Naive B cell (primary cell): ENCODE measurements around the gene CUZD1. TPM values are rescaled to one million over a fixed set of nuclear protein-coding genes. Genes with fewer than 3 reads are reported as not detected.

ENCODE experiments used
- ATAC-seq, 2 donors: fragments of 150-1000 bp; cut with Tn5 transposase; 2 replicates each; pipeline ENCODE4 v1.10.0; 2021; ENCODE audit warnings: low read depth in 2 of 2, mild to moderate bottlenecking in 2 of 2, moderate library complexity in 2 of 2
- DNase-seq: peaks from one replicate; pipeline ENCODE4 v3.0.0; 2022
- H3K27ac Mint-ChIP-seq, 6 donors: one replicate each; pipeline ENCODE4 v1.8.0; 2020 to 2022; ENCODE audit warnings: mild to moderate bottlenecking in 6 of 6, mixed read lengths in 6 of 6, moderate library complexity in 5 of 6, inconsistent platforms in 2 of 6
- H3K27me3 Mint-ChIP-seq, 3 donors: one replicate each; pipeline ENCODE4 v1.8.0; 2021 to 2022; ENCODE audit warnings: mixed read lengths in 3 of 3, mild to moderate bottlenecking in 1 of 3
- H3K36me3 Mint-ChIP-seq, 2 donors: one replicate each; pipeline ENCODE4 v1.8.0; 2020 to 2022; ENCODE audit warnings: mixed read lengths in 2 of 2, inconsistent platforms in 1 of 2, mild to moderate bottlenecking in 1 of 2
- H3K4me1 Mint-ChIP-seq, 3 donors: one replicate each; pipeline ENCODE4 v1.8.0; 2020 to 2022; ENCODE audit warnings: mixed read lengths in 3 of 3, inconsistent platforms in 1 of 3, mild to moderate bottlenecking in 1 of 3, moderate library complexity in 1 of 3
- H3K4me3 Mint-ChIP-seq, 8 donors: one replicate each; pipeline ENCODE4 v1.8.0; 2020 to 2022; ENCODE audit warnings: mild to moderate bottlenecking in 8 of 8, mixed read lengths in 8 of 8, moderate library complexity in 8 of 8, inconsistent platforms in 2 of 8
- H3K9me3 Mint-ChIP-seq, 7 donors: one replicate each; pipeline ENCODE4 v1.8.0; 2020 to 2022; ENCODE audit warnings: mixed read lengths in 7 of 7, mild to moderate bottlenecking in 5 of 7, inconsistent platforms in 2 of 7, moderate library complexity in 1 of 7
- polyA plus RNA-seq, 6 donors: library from polyadenylated mRNA; unstranded; fragments of 300-500 nt; fragmentation: Illumina TruSeq; gene quantifications; one replicate each; pipeline ENCODE4 v1.2.3, GENCODE V29; 2021; ENCODE audit warnings: low read depth in 6 of 6

Gene CUZD1
- polyA plus RNA-seq, 6 donors from 2014 or later = 0.29 to 1.7 (median 1.2) TPM; not detected in 1

DNA sequence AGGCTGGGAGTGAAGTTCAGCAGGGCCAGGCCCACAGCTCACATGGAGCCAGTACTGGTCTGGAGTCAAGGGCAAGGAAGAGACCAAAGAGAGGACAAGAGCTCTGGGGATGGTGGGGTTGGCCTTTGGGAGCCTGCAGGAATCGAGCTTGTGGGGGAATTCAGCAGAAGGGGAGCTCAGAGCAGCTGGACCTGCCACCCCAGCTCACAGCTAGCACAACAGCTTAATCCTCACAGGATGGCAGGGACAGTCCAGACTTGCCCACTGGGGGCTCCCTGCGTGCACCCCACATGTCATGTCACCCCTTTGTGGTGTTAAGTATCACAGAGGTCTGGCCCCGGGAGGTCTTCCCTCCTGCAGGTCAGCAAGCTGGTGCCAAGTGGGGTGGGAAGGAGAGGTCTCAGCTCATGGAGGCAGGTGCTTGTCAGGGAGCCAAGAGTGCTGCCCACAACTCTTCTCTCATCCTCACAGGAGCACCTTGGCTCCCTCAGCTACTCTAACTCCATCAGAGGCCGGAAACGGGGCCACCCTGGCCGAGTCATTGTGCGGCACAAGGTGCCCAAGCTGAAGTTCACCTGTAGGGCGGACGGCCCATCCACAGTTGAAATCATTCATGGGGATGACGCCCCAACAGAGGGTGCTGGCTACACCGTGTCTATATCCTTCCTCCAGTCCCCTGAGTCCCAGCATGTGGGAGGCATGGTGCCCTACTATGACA lies 22.5 kb downstream of the CUZD1 start:
- no peak overlapping the region for H3K4me3 Mint-ChIP-seq
- H3K27me3 Mint-ChIP-seq = peaks cover 21 to 63% (median 60%) of the 10 kb centered on the region in 3 donors
- no peaks in the 10 kb centered on the region for H3K36me3 Mint-ChIP-seq
- peaks cover 0 to 4% (median 0%) of the 10 kb centered on the region in 7 donors for H3K9me3 Mint-ChIP-seq
- no peaks in the 10 kb centered on the region for H3K4me1 Mint-ChIP-seq
- no peak overlapping the region for H3K27ac Mint-ChIP-seq
- no peak for ATAC-seq
- DNase-seq = no peak

DNA sequence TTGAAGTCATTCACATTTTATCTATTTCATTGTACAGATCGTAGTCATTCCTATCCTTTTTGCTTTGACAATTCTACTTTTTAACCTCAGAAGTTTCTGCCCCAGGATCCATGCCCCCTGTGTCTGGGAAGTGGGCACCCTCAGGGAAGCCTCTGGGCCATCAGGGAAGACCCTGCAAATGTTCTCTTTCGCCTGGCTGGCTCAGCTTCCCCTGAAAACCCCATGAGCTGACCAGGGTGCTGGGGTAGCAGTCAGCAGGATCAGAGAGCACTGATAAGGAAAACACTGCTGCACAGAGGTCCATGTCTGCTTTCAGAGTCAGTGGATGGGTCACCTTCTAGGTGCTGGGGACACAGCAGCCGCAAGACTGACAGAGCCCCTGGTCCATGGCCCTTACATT lies 23.8 kb downstream of the CUZD1 start:
- Mint-ChIP-seq H3K9me3 (peaks cover 0 to 4% (median 0%) of the 10 kb centered on the region in 7 donors), H3K4me1 (no peaks in the 10 kb centered on the region), H3K36me3 (no peaks in the 10 kb centered on the region), H3K4me3 (no peak overlapping the region), H3K27ac (no peak overlapping the region), H3K27me3 (peaks cover 31 to 74% (median 72%) of the 10 kb centered on the region in 3 donors)
- ATAC-seq = no peak
- DNase-seq = no peak

DNA sequence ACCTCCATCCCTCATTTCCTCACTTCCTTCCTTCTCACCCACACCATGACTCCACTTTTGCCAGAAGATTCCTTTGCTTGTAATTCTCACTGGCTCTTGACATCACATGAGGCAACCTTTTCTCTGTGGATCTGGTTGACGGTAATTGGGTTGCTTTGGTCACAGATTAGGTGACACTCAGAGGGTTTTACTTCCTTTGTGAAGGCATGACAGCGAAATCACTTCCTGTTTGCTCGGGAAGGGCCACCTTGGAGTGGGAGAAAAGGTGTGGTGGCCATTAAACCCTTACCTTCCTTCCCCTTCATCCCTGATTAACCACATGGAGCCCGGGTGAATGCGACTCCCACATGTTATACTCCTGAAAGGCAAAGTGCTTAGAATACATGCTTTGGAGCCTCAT lies 30.2 kb downstream of the CUZD1 start:
- peak overlapping the region in 1 of 6 donors; percentile 8 for H3K27ac Mint-ChIP-seq
- H3K27me3 Mint-ChIP-seq = peaks cover 33 to 47% (median 43%) of the 10 kb centered on the region in 3 donors
- H3K4me3 Mint-ChIP-seq = no peak overlapping the region
- no peak for ATAC-seq
- DNase-seq = no peak
- no peaks in the 10 kb centered on the region for H3K4me1 Mint-ChIP-seq
- H3K9me3 Mint-ChIP-seq = peaks cover 0 to 4% (median 0%) of the 10 kb centered on the region in 7 donors
- H3K36me3 Mint-ChIP-seq = no peaks in the 10 kb centered on the region

DNA sequence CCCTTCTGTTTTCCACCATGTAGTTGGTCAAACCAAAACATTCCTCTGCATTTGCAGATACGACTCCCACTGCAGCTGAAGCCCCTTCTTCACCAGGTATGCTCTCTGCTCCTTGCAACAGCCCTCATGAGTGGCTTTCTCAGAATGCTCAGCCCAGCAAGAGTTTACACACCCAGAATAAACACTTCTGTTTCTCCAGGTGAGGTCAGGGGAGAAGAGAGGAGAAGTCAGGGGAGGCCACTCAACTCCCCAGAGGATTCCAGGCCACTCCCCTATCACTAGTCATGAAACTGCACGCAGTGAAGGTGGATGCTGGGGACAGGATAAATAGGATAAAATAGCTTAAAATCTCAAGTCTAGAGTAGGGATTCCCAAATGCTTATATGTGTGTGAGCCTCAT lies 31.2 kb downstream of the CUZD1 start:
- H3K4me3 Mint-ChIP-seq = no peak overlapping the region

DNA sequence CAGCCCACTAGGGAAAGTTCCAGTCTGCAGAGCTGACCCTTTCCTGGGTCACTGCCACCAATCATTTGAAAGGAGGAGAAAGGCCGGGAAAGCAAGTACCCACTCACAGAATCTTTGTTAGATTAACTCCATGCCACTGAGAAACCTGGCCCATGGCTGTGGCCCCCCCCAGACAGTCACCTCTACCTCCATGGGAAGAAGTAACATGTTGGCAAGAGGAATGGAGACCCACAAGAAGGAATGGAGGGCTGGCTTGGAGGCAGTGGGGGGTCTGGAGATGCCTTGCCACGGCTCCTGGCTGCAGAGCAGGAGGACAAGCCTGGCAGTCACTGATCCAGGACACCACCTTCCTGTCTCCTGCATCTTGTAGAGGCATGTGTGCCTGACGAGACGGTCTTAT lies 32.9 kb downstream of the CUZD1 start:
- peaks cover 0 to 4% (median 0%) of the 10 kb centered on the region in 7 donors for H3K9me3 Mint-ChIP-seq
- no peaks in the 10 kb centered on the region for H3K4me1 Mint-ChIP-seq
- no peak overlapping the region for H3K4me3 Mint-ChIP-seq
- H3K27me3 Mint-ChIP-seq = peaks cover 20 to 29% (median 26%) of the 10 kb centered on the region in 3 donors
- ATAC-seq (no peak), DNase-seq (no peak)
- H3K36me3 Mint-ChIP-seq = no peaks in the 10 kb centered on the region
- H3K27ac Mint-ChIP-seq = no peak overlapping the region

More for the DNA sequence above, 31.2 kb downstream of the CUZD1 start:
- ATAC-seq (no peak), DNase-seq (no peak)
- H3K36me3 Mint-ChIP-seq = no peaks in the 10 kb centered on the region
- peaks cover 25 to 42% (median 37%) of the 10 kb centered on the region in 3 donors for H3K27me3 Mint-ChIP-seq
- peaks cover 0 to 4% (median 0%) of the 10 kb centered on the region in 7 donors for H3K9me3 Mint-ChIP-seq
- no peaks in the 10 kb centered on the region for H3K4me1 Mint-ChIP-seq
- no peak overlapping the region for H3K27ac Mint-ChIP-seq

DNA sequence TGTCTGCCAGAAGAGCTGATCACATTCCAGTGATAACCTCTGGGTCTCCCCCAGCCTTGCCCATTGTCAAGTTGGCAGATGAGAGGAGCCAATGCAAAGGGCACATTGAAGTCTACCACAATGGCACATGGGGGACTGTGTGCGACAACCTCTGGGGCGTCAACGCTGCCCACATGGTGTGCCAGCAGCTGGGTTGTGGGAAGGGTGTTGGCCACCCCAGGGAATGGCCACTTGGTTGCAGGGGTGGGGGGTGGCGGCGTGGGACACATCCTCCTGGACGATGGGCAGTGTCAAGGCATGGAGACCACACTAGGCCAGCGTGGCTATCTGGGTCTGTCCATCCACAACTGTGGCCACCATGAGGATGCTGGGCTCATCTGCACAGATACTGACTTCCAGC lies 43.4 kb downstream of the CUZD1 start:
- H3K4me1 Mint-ChIP-seq = no peaks in the 10 kb centered on the region
- no peak overlapping the region for H3K4me3 Mint-ChIP-seq
- DNase-seq (no peak), ATAC-seq (no peak)
- H3K9me3 Mint-ChIP-seq = peaks cover 0 to 5% (median 0%) of the 10 kb centered on the region in 7 donors
- no peak overlapping the region for H3K27ac Mint-ChIP-seq
- H3K27me3 Mint-ChIP-seq = peaks cover 5 to 23% (median 14%) of the 10 kb centered on the region in 3 donors
- no peaks in the 10 kb centered on the region for H3K36me3 Mint-ChIP-seq

DNA sequence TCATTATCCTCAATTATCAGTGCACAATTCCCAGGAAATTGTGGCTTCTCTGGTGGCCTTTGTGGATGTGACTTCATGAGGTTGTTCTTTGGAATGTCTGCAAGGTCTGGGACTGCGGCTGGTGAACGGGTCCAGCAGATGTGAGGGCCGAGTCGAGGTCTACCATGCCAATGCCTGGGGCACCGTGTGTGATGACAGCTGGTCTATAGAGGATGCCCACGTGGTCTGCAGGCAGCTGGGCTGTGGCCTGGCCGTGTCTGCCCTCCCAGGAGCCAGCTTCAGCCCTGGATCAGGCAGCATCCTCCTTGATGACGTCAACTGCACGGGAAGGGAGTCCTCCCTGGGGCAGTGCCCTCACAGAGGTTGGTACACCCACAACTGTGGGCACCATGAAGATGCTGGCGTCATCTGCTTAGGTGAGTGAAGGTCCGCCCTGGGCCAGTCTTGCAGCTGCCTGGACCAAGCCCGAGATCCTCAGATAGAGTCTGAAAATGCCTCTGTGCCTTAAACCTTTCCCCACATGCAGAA lies 46.9 kb downstream of the CUZD1 start:
- Mint-ChIP-seq H3K27ac (peak overlapping the region in 1 of 6 donors; percentile 39), H3K27me3 (peaks cover 24 to 49% (median 34%) of the 10 kb centered on the region in 3 donors), H3K36me3 (no peaks in the 10 kb centered on the region), H3K9me3 (peaks cover 0 to 5% (median 0%) of the 10 kb centered on the region in 7 donors), H3K4me3 (no peak overlapping the region), H3K4me1 (no peaks in the 10 kb centered on the region)
- ATAC-seq = no peak
- DNase-seq = no peak

DNA sequence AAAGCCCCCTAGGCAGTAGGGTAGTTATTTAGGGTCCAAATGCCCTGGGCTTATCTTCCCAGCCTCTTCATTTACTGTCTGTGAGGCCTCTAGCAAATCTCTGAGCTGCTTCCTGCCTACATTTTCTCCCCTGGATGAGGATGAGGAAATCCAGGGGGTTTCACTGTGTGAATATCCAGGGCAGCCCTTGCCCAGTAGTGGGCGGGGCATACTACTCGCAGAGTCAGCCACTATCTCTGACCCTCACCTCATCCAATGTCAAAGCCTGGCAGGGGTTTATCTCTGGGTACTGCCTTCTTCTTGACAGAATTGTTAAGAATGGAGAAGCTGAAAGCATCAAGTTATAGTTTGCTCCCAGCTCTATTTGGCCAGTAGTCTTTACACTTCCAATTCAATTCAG lies 48.9 kb downstream of the CUZD1 start:
- H3K36me3 Mint-ChIP-seq = no peaks in the 10 kb centered on the region
- DNase-seq = no peak
- H3K27ac Mint-ChIP-seq = no peak overlapping the region
- H3K9me3 Mint-ChIP-seq = peaks cover 0 to 3% (median 0%) of the 10 kb centered on the region in 7 donors
- no peaks in the 10 kb centered on the region for H3K4me1 Mint-ChIP-seq
- H3K27me3 Mint-ChIP-seq = peaks cover 25 to 56% (median 43%) of the 10 kb centered on the region in 3 donors
- no peak for ATAC-seq
- H3K4me3 Mint-ChIP-seq = no peak overlapping the region

DNA sequence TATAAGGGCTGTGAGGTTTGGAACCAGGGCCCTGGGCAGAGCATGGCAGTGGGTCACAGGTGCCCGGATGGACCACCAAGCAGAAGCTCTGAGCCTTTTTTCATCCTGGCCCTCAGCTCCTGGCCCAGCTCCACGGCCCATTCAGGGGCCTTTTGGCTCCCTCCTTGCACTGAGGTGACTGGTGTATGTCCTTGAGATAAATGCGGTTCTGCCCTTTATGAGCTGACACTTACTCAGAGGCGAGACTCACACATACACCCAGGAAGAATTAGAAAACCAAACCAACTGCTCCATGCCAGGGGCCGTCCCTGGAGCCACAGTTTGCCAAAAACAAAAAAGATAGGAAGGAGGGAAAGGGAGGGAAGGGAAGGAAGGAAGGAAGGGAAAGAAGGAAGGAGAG lies 49.7 kb downstream of the CUZD1 start:
- Mint-ChIP-seq H3K27me3 (peaks cover 25 to 61% (median 41%) of the 10 kb centered on the region in 3 donors), H3K36me3 (no peaks in the 10 kb centered on the region), H3K9me3 (peaks cover 0 to 3% (median 0%) of the 10 kb centered on the region in 7 donors), H3K4me1 (no peaks in the 10 kb centered on the region), H3K4me3 (no peak overlapping the region), H3K27ac (peak overlapping the region in 2 of 6 donors; percentile 27 to 31)
- DNase-seq (no peak), ATAC-seq (no peak)

DNA sequence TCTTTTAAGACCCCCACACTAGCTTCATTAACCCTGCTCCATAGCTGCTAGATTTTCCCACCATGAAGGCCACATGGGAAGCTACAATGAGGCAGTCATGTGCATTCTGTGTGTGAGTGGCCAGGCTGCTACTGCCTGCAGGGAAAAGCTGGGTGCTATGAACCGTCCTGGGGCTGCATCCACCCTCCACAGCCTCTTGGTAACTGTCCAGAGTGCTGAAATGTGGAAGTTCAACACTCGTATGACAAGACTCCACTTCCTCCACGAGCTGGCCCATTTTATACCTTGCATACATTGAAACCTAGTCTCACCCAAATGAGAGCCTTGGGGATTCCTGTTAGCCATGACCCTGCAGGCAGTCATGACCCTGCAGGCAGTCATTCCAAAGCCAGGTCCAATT lies 59.4 kb downstream of the CUZD1 start:
- DNase-seq = no peak
- ATAC-seq = no peak
- H3K27me3 Mint-ChIP-seq = peaks cover 0 to 17% (median 8%) of the 10 kb centered on the region in 3 donors
- peaks cover 0 to 9% (median 3%) of the 10 kb centered on the region in 7 donors for H3K9me3 Mint-ChIP-seq
- H3K36me3 Mint-ChIP-seq = no peaks in the 10 kb centered on the region
- no peaks in the 10 kb centered on the region for H3K4me1 Mint-ChIP-seq
- H3K4me3 Mint-ChIP-seq = no peak overlapping the region
- no peak overlapping the region for H3K27ac Mint-ChIP-seq

DNA sequence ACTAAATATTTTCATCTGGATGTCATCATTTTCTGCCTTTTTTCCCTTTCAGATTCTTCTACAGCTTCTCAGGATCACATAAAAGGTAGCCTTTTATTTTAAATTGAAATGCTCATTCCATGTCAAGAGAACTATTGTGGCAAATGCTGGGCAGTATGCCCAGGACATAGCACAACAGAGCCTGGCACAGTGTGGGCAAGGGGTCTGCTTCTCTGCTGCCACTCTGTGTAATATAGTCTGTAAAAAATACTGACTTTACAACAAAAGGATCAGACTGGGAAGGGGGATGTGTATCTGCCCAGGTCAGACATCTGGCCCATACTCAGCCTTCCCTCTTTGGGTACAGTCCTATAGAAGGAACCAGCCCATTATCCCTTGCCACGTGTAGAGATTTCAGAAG lies 62.7 kb downstream of the CUZD1 start:
- no peaks in the 10 kb centered on the region for H3K36me3 Mint-ChIP-seq
- H3K27me3 Mint-ChIP-seq = peaks cover 8 to 13% (median 11%) of the 10 kb centered on the region in 3 donors
- H3K4me3 Mint-ChIP-seq = no peak overlapping the region
- no peak overlapping the region for H3K27ac Mint-ChIP-seq
- ATAC-seq (no peak), DNase-seq (no peak)
- H3K4me1 Mint-ChIP-seq = no peaks in the 10 kb centered on the region
- H3K9me3 Mint-ChIP-seq = peaks cover 0 to 5% (median 0%) of the 10 kb centered on the region in 7 donors
